Stimulated activated CD8-positive, alpha-beta memory T cell treated with anti-CD3 and anti-CD28 coated beads, Interleukin-12 subunit alpha, Interleukin-12 subunit beta, amount 100 ng/mL, for 1 hour (primary cell): ENCODE data around the gene CCDC158.

Experiments
- DNase-seq: peaks from one replicate; pipeline ENCODE4 v3.0.0-alpha.2; 2020; ENCODE audit warnings: low read depth

Gene CCDC158

DNA sequence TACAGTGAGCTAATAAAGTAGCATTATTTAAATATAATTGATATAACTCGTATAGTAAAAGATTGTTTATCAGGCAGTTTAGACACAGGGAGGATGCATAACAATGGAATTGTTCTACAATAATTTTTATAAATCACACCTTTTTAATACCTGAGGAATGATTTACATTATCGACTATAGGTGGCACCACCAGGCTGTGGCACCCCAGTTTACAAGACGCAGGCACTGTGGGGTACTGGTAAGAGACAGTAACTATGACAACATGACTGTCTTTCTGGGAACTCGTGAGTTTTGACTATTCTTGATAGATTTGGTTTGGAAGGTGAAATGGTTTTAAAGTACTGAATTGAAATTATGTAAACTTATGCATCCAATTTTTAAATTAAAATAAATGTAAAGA, 141.5 kb downstream of the CCDC158 start:
- peak; percentile 1 for DNase-seq

DNA sequence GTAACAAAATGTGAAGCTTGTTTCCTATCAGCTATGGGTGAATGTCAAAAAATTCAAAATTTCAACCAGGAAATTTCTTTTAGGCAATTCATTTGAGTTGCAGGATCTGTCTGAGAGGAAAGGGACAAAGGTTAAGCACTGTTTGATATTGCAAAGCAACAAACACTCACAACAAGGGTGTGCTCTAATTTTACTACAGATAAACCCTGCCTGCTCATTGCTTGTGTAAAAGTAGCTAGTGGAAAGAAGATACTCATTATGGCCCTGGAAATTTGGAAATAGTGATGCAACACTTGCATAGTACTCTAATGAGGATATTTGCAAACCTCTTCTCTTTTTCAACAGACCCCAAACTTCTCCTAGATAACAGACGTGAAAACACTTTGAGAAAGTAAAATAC, 142.4 kb downstream of the CCDC158 start:
- DNase-seq, result no peak

DNA sequence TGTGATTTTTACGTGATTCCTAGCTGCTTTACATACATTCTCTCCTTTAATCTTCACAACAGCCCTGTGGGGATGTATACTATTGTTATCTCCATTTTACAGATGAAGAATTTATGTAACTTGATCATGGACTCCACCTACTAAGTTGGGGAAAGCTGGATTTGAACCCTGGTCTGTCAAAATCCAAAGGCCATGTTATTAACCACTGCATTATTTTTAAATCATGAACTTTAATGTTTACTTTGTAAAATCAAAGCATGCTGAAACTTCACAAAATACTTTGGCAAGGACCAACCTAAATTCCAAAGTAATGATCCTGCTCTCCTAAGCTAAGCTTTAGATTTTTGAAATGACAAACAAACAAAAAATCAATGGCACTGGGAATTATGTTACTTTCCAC, 143.3 kb downstream of the CCDC158 start:
- DNase-seq, result no peak

- DNase-seq, result no peak
Observed at GRCh38 chr4:76276813-76277212, 144.1 kb downstream of the CCDC158 start.

DNA sequence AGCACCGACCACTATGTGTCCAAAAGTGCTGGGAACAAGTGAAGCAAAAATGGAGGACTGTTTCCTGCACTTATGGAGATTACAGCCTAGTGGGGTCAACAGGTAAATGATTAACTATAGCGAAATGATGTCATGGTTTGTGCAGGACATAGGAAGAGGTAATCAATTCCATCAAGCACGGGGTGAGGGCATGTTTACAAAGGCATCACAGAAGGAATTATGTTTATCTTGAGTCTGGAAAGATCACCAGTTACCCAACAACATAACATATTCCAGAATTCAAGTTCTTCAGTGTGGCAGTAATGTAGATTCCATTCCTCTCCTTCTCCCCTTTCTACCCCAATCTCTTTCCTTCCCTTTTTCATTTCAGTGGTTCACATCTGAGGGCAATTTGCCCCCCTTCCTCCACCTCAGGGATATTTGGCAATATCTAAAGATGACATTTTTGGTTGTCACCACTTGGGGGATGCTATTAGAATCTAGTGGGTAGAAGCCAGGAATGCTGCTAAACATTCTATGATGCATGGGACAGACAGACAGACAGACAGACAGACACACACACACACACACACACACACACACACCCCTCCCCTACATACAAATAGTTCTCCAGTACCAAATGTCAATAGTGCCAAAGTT, 145.3 kb downstream of the CCDC158 start:
- no peak for DNase-seq

DNA sequence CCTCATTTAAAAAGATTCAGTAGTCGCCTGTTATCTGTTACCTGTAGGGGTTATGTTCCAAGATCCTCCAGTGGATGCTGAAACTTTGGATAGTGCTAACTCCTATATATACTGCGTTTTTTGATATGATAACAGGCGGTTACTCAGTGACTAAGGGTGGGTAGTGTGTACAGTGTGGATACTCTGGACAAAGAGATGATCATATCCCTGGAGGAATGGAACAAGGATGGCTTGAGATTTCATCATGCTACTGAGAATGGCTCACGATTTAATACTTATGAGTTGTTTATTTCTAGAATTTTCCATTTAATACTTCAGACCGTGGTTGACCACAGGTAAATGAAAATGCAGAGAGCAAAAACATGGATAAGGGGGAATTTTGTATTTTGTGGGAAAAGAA, 147.9 kb downstream of the CCDC158 start:
- no peak for DNase-seq

DNA sequence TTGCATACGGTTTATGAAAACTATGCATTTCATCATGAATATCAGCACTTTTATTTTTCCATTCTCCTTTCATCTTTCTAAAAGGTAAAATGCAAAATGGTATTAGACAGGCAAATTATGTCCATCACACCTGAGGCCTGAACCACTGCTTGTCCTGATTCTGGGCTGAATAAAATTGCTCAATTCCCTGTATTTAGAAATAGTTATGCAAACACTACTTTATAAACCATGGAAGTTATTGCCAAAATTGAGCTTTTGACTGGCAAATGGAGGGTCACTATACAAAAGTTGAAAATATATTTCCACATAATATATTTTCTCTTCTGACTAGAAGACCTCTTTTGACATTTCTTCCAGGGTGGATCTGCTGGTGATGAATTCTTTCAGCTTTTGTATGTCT, 148.4 kb downstream of the CCDC158 start:
- DNase-seq, result no peak

GRCh38 chr4:76272073-76272472, 148.9 kb downstream of the CCDC158 start:
- DNase-seq, result no peak

GRCh38 chr4:76271248-76271647, 149.7 kb downstream of the CCDC158 start:
- DNase-seq, result no peak

DNA sequence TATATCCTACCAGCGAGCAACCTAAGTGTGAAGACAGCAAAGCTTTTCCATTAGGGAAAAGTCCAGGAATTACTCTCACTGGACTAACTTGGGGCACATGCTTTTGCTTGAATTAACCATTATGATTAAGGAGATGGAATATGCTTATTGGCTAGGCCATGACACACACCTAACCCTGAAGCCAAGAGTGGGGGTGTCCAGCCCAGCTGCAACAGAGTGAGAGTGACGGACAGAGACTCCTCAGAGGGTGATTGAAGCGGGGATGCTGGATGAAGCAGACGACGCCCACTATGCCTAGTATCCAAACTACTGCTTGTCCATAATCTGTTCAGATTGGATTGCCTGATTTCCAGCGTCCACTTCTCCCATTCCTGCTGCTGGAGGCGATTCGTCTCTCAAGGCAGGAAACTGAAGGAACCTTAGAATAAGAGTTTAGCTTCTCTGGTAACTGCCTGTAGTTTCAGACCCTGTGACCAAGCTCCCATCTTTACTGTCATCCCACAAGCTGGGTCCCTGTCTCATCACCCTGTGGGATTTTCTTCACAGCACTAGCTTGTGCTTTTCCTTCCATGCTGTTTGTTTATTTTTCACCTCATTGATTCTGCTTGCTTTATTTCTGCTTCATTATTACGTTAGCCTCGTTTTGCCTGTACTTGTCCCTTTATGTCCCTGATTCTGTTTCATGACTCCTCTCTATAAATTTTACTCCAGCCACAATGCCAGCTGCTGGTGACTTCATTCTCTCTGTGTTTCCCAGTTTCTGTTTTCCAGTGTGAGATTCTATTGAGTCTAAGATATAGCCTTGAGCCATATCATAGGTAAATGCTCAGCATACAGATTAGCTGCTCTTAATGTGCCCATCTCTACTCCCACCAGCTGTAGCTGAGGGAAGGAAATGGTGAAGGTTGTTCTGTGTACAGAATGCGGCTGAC, 150.4 kb downstream of the CCDC158 start:
- no peak for DNase-seq

DNA sequence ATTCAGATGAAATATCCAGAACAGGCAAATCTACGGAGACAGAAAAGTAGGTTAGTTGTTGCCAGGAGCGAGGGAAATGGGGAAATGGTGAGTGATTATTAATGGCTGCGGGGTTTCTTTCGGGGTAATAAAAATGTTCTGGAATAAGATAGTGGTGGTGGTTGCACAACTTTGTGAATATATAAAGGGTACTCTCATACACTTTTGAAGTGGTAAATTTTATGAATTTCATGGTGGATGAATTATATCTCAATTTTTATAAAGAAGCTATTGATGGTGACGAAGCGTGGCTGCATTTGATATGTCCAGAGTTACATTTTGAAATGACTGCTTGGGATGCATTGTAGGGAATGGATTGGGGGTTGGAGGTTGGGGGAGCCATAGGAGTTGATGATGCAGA, 153.1 kb downstream of the CCDC158 start:
- DNase-seq, result no peak

DNA sequence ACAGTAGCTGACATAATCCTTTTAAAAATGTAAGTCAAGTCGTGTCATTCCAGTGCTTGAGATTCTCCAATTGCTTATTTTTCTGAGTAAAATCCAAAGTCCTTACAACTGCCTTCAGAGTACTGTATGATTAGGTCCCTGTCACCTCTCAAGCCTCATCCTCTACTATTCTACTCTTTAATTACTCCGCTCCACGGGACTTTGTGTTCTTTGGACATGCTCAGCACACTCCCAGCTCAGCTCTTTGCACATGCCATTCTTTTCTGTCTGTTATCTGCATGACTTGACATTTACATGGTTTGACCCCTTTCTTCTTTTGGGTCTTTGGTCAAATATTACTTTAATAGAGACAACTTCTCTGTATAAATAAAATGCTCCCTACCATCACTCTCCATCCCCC, 154.3 kb downstream of the CCDC158 start:
- no peak for DNase-seq

- no peak for DNase-seq
Observed at GRCh38 chr4:76265631-76266218, 155.2 kb downstream of the CCDC158 start.
